H1 (cell line): ENCODE data around the gene KIZ.

Source experiments
- ATF3 ChIP-seq: IDR thresholded peaks from 2 replicates; pipeline ENCODE4 v1.6.1; 2011; ENCODE audit warnings: low read depth, mild to moderate bottlenecking, low read length; ENCODE audit not compliant: insufficient read depth
- CHD7 ChIP-seq: fragments of 300-600 bp; sonication (generic); IDR thresholded peaks from 2 replicates; pipeline ENCODE4 v1.7.1; 2012; ENCODE audit warnings: low read length, moderate library complexity, mild to moderate bottlenecking, inconsistent platforms; ENCODE audit not compliant: insufficient replicate concordance
- CTCF ChIP-seq, 3 experiments: IDR thresholded peaks; 1 replicate in 2 of 3; 2 replicates in 1 of 3; pipeline versions ENCODE4 v1.5.1 to v1.6.1; 2011; ENCODE audit warnings: low read length in 3 of 3, mild to moderate bottlenecking in 3 of 3, inconsistent platforms in 2 of 3, low read depth in 1 of 3, moderate library complexity in 1 of 3; ENCODE audit not compliant: insufficient read depth in 1 of 3; ENCODE audit errors: control extremely low read depth in 1 of 3
- EP300 ChIP-seq, 2 experiments: IDR thresholded peaks; 1 replicate in 1 of 2; 2 replicates in 1 of 2; pipeline ENCODE4 v1.6.1; 2011 to 2012; ENCODE audit warnings: low read depth in 2 of 2, low read length in 2 of 2, mild to moderate bottlenecking in 2 of 2, borderline replicate concordance in 1 of 2, inconsistent platforms in 1 of 2, moderate library complexity in 1 of 2
- EZH2 ChIP-seq: fragments of 200-600 bp; sonication (generic); IDR thresholded peaks from 2 replicates; pipeline ENCODE4 v1.7.1; 2012; ENCODE audit warnings: low read depth, mild to moderate bottlenecking, moderate library complexity, low read length, inconsistent platforms; ENCODE audit not compliant: severe bottlenecking
- JUN ChIP-seq: IDR thresholded peaks from 2 replicates; pipeline ENCODE4 v1.6.1; 2011; ENCODE audit warnings: low read depth, mild to moderate bottlenecking, improper control_type of control experiment, low read length
- POLR2A ChIP-seq, 2 experiments: IDR thresholded peaks; 1 replicate in 1 of 2; 2 replicates in 1 of 2; pipeline ENCODE4 v1.6.1; 2011; ENCODE audit warnings: low read depth in 2 of 2, low read length in 2 of 2, mild to moderate bottlenecking in 2 of 2; ENCODE audit errors: control extremely low read depth in 1 of 2
- POLR2AphosphoS5 ChIP-seq: IDR thresholded peaks from 2 replicates; pipeline ENCODE4 v1.6.1; 2011; ENCODE audit warnings: low read depth, low read length
- SIN3A ChIP-seq, 2 experiments: IDR thresholded peaks in 1 of 2; conservative IDR thresholded peaks in 1 of 2; 2 replicates each; pipeline ENCODE4 v1.6.1; 2011 to 2012; ENCODE audit warnings: low read length in 2 of 2, improper control_type of control experiment in 1 of 2, low read depth in 1 of 2, mild to moderate bottlenecking in 1 of 2
- SIRT6 ChIP-seq: IDR thresholded peaks from one replicate; pipeline ENCODE4 v1.7.1; 2012; ENCODE audit warnings: low read length, inconsistent platforms
- SP1 ChIP-seq: IDR thresholded peaks from 2 replicates; pipeline ENCODE4 v1.6.1; 2011; ENCODE audit warnings: low read depth, low read length
- TCF12 ChIP-seq: IDR thresholded peaks from 2 replicates; pipeline ENCODE4 v1.6.1; 2011; ENCODE audit warnings: low read depth, mild to moderate bottlenecking, low read length

GRCh38 chr20:21090111-21090618 lies 35.7 kb upstream of the KIZ start:
- no peak for TF ChIP-seq POLR2AphosphoS5
- TF ChIP-seq EP300 (IDR thresholded peaks at IDR 0.05; ENCODE audit: borderline replicate concordance in 1 of 2, low read depth in 2 of 2, low read length in 2 of 2), result no peak
- no peak for TF ChIP-seq SIRT6
- TF ChIP-seq CTCF (IDR thresholded peaks at IDR 0.05; ENCODE audit: control extremely low read depth in 1 of 3, insufficient read depth in 1 of 3, low read depth in 1 of 3, low read length in 3 of 3), result no peak
- no peak for TF ChIP-seq SP1
- TF ChIP-seq CHD7, result no peak
- TF ChIP-seq SIN3A (conservative IDR thresholded peaks at IDR 0.05 in 1 of 2, IDR thresholded peaks at IDR 0.05 in 1 of 2; ENCODE audit: low read depth in 1 of 2, low read length in 2 of 2), result no peak
- TF ChIP-seq ATF3, result no peak
- TF ChIP-seq EZH2, result no peak
- no peak for TF ChIP-seq POLR2A (IDR thresholded peaks at IDR 0.05; ENCODE audit: control extremely low read depth in 1 of 2, low read depth in 2 of 2, low read length in 2 of 2)
- no peak for TF ChIP-seq TCF12
- no peak for TF ChIP-seq JUN
